Panc1 (cell line): ENCODE measurements around the gene EXTL1. TPM values are rescaled to one million over a fixed set of nuclear protein-coding genes. Genes with fewer than 3 reads are reported as not detected.

Experiments used
- ATAC-seq: fragments of 200-7000 bp; cut with Tn5 transposase; 2 replicates; pipeline ENCODE4 v1.9.1; 2020; ENCODE audit warnings: mild to moderate bottlenecking, moderate library complexity
- BruUV-seq: library from RNA; stranded (reverse); fragments of 400-500 nt; replicated peaks from 2 replicates; lab custom pipeline; 2021; lab: Mats Ljungman, UMichigan
- CTCF ChIA-PET: fragments of 300-600 bp; sonication (Branson Sonifier 250); formaldehyde crosslinking; loops from one replicate; lab custom pipeline; 2022; ENCODE audit warnings: antibody characterized with exemption; lab: Charles Lee
- POLR2A ChIA-PET: fragments of 300-600 bp; sonication (Branson Sonifier 250); formaldehyde crosslinking; loops from one replicate; lab custom pipeline; 2022; ENCODE audit warnings: antibody characterized with exemption; lab: Charles Lee
- DNase-seq: peaks from one replicate; pipeline ENCODE4 v3.0.0-alpha.2; 2010; ENCODE audit warnings: low read depth, low spot score
- H3K27ac ChIP-seq: 2 replicates; pipeline ENCODE4 v1.5.1; 2011; ENCODE audit warnings: mild to moderate bottlenecking, low read length, inconsistent platforms
- H3K27me3 ChIP-seq: fragments of 200-500 bp; sonication (Bioruptor generic); 2 replicates; pipeline ENCODE4 v1.6.0; 2014; ENCODE audit warnings: low read length, inconsistent platforms; ENCODE audit not compliant: control insufficient read depth, insufficient read depth
- H3K36me3 ChIP-seq: fragments of 200-500 bp; sonication (Bioruptor generic); 2 replicates; pipeline ENCODE4 v1.5.1; 2014; ENCODE audit warnings: inconsistent platforms, mild to moderate bottlenecking, low read length, moderate library complexity; ENCODE audit not compliant: control insufficient read depth, insufficient read depth
- H3K4me1 ChIP-seq: 2 replicates; pipeline ENCODE4 v1.5.1; 2011; ENCODE audit warnings: inconsistent platforms, mild to moderate bottlenecking, low read length, moderate library complexity; ENCODE audit not compliant: control insufficient read depth, insufficient read depth
- H3K4me3 ChIP-seq, 2 experiments: 2 replicates each; pipeline ENCODE4 v1.5.1; 2011 to 2012; ENCODE audit warnings: low read depth in 2 of 2, low read length in 2 of 2, mild to moderate bottlenecking in 2 of 2, inconsistent platforms in 1 of 2, moderate library complexity in 1 of 2
- H3K9me3 ChIP-seq: fragments of 200-500 bp; sonication (Bioruptor generic); 2 replicates; pipeline ENCODE4 v1.5.1; 2014; ENCODE audit warnings: low read depth, mild to moderate bottlenecking, inconsistent platforms, low read length, moderate library complexity; ENCODE audit not compliant: control insufficient read depth, insufficient read depth
- POLR2AphosphoS5 ChIP-seq: IDR thresholded peaks from 2 replicates; pipeline ENCODE4 v1.6.1; 2012; ENCODE audit warnings: mild to moderate bottlenecking, low read depth, low read length, moderate library complexity
- SIN3A ChIP-seq: IDR thresholded peaks from 2 replicates; pipeline ENCODE4 v1.6.1; 2012; ENCODE audit warnings: low read depth, mild to moderate bottlenecking, low read length, moderate library complexity, borderline replicate concordance; ENCODE audit not compliant: insufficient read depth
- TCF7L2 ChIP-seq: IDR thresholded peaks from 2 replicates; pipeline ENCODE4 v1.6.1; 2011; ENCODE audit warnings: mild to moderate bottlenecking, low read depth, low read length, inconsistent platforms
- in situ Hi-C: cut with HindIII; loops from 2 replicates; pipeline ENCODE4 v1.10.0; 2016; ENCODE audit warnings: low sequenced_read_pairs, low pct_unique_long_range_greater_than_20kb
- intact Hi-C: fragments of 100-400 bp; cut with micrococcal nuclease; formaldehyde crosslinking; loops from one replicate; pipeline ENCODE4 v1.10.0; 2022; ENCODE audit not compliant: unreplicated experiment
- total RNA-seq: library from RNA; stranded (reverse); gene quantifications from one replicate; pipeline ENCODE4 v1.2.1, GENCODE V29; 2021; ENCODE audit not compliant: unreplicated experiment
- TF ChIP-seq, protein P1 (sequence below), 2 experiments: IDR thresholded peaks; 2 replicates each; pipeline ENCODE4 v1.6.1; 2011 to 2012; ENCODE audit warnings: low read depth in 2 of 2, control low read depth in 1 of 2, low read length in 1 of 2, mild to moderate bottlenecking in 1 of 2, moderate library complexity in 1 of 2; ENCODE audit not compliant: insufficient read depth in 1 of 2
- TF ChIP-seq, protein P2 (sequence below): fragments of 450-650 bp; IDR thresholded peaks from 2 replicates; pipeline ENCODE4 v1.5.1; 2017; ENCODE audit warnings: mild to moderate bottlenecking

Gene EXTL1
- total RNA-seq, 1 experiment from 2014 or later, result 0.10 TPM

DNA sequence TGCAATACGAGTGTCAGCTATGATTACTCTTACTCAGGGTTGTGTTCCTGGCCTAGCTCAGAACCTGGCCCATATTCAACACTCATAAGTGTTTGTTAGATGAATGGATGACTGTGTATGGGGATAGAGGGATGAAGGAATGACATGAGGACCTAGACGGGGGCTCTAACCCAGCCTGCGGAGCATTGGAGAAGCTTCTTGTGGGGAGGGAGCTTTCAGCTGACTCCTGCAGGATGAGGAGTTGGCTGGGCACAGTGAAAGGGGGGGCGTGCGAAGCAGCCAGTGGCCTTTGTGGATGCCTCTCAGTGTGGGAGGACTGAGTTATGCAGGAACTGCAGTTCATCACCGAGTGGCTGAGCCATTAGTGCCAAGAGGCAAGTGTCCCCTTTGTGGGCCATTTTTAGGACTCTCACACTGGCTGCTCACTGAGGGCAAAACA lies 1.2 kb upstream of the EXTL1 start:
- in situ Hi-C loops (no loop called here), intact Hi-C loops (no loop called here)
- BruUV-seq, result no TSS peak
- no peak for TF ChIP-seq POLR2AphosphoS5
- Histone ChIP-seq H3K27me3 (no peaks in the 10 kb centered on the region), H3K9me3 (no peaks in the 10 kb centered on the region), H3K36me3 (no peaks in the 10 kb centered on the region), H3K4me3 (no peak overlapping the region), H3K4me1 (no peaks in the 10 kb centered on the region), H3K27ac (no peak overlapping the region)
- ChIA-PET CTCF (interaction anchor here (0.5 to 0.6 kb wide), 2 partner anchors 93 to 103 kb away, joined by 4 to 10 read pairs; no protein-coding TSS in a partner anchor), POLR2A (no interaction called here)
- DNase-seq (no peak), ATAC-seq (no peak)

GRCh38 chr1:26020941-26021646 lies 481 bp upstream of the EXTL1 start:
- intact Hi-C loops (no loop called here), in situ Hi-C loops (no loop called here)
- no peaks in the 10 kb centered on the region for H3K27me3 ChIP-seq
- no TSS peak for BruUV-seq
- ChIA-PET CTCF (no interaction called here), POLR2A (no interaction called here)
- H3K4me1 ChIP-seq, result no peaks in the 10 kb centered on the region
- no peaks in the 10 kb centered on the region for H3K36me3 ChIP-seq
- TF ChIP-seq SIN3A (no peak), TCF7L2 (no peak), POLR2AphosphoS5 (no peak)
- TF ChIP-seq, protein P1, sequence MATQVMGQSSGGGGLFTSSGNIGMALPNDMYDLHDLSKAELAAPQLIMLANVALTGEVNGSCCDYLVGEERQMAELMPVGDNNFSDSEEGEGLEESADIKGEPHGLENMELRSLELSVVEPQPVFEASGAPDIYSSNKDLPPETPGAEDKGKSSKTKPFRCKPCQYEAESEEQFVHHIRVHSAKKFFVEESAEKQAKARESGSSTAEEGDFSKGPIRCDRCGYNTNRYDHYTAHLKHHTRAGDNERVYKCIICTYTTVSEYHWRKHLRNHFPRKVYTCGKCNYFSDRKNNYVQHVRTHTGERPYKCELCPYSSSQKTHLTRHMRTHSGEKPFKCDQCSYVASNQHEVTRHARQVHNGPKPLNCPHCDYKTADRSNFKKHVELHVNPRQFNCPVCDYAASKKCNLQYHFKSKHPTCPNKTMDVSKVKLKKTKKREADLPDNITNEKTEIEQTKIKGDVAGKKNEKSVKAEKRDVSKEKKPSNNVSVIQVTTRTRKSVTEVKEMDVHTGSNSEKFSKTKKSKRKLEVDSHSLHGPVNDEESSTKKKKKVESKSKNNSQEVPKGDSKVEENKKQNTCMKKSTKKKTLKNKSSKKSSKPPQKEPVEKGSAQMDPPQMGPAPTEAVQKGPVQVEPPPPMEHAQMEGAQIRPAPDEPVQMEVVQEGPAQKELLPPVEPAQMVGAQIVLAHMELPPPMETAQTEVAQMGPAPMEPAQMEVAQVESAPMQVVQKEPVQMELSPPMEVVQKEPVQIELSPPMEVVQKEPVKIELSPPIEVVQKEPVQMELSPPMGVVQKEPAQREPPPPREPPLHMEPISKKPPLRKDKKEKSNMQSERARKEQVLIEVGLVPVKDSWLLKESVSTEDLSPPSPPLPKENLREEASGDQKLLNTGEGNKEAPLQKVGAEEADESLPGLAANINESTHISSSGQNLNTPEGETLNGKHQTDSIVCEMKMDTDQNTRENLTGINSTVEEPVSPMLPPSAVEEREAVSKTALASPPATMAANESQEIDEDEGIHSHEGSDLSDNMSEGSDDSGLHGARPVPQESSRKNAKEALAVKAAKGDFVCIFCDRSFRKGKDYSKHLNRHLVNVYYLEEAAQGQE (IDR thresholded peaks at IDR 0.05; ENCODE audit: insufficient read depth in 1 of 2, low read depth in 2 of 2, low read length in 1 of 2), result no peak
- TF ChIP-seq, protein P2, sequence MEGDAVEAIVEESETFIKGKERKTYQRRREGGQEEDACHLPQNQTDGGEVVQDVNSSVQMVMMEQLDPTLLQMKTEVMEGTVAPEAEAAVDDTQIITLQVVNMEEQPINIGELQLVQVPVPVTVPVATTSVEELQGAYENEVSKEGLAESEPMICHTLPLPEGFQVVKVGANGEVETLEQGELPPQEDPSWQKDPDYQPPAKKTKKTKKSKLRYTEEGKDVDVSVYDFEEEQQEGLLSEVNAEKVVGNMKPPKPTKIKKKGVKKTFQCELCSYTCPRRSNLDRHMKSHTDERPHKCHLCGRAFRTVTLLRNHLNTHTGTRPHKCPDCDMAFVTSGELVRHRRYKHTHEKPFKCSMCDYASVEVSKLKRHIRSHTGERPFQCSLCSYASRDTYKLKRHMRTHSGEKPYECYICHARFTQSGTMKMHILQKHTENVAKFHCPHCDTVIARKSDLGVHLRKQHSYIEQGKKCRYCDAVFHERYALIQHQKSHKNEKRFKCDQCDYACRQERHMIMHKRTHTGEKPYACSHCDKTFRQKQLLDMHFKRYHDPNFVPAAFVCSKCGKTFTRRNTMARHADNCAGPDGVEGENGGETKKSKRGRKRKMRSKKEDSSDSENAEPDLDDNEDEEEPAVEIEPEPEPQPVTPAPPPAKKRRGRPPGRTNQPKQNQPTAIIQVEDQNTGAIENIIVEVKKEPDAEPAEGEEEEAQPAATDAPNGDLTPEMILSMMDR, result no peak
- no peak overlapping the region for H3K4me3 ChIP-seq
- DNase-seq (no peak), ATAC-seq (no peak)
- H3K27ac ChIP-seq, result no peak overlapping the region
- no peaks in the 10 kb centered on the region for H3K9me3 ChIP-seq

DNA sequence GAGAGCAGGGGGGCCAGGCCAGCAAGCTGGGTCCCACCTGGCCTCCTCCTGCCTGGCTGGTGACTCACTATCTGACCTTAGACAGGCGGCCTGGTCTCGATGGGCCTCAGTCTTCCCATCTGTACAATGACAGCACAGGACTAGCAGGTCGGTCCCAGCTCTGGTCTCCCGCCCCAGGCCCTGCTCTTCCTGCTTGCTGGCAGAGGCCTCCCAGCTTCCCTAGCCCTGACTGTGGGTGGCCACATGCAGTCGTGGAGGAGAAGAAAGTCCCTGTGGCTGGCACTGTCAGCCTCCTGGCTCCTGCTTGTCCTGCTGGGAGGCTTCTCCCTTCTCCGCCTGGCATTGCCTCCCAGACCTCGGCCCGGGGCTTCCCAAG lies 817 bp downstream of the EXTL1 start:
- intact Hi-C loops (no loop called here), in situ Hi-C loops (no loop called here)
- no peak overlapping the region for H3K27ac ChIP-seq
- H3K4me3 ChIP-seq, result no peak overlapping the region
- H3K36me3 ChIP-seq, result no peaks in the 10 kb centered on the region
- ATAC-seq (no peak; the same call in 1 of the 2 replicates), DNase-seq (no peak)
- ChIA-PET POLR2A (no interaction called here), CTCF (no interaction called here)
- H3K4me1 ChIP-seq, result no peaks in the 10 kb centered on the region
- BruUV-seq, result no TSS peak
- TF ChIP-seq POLR2AphosphoS5, result no peak
- no peak for TF ChIP-seq TCF7L2
- no peak for TF ChIP-seq SIN3A
- TF ChIP-seq, protein P1 (IDR thresholded peaks at IDR 0.05; ENCODE audit: insufficient read depth in 1 of 2, low read depth in 2 of 2, low read length in 1 of 2), result no peak
- TF ChIP-seq, protein P2, result no peak
- H3K9me3 ChIP-seq, result no peaks in the 10 kb centered on the region
- H3K27me3 ChIP-seq, result no peaks in the 10 kb centered on the region
